Panc1 (cell line): ENCODE data around the gene SGIP1. TPM values are rescaled to one million over a fixed set of nuclear protein-coding genes. Genes with fewer than 3 reads are reported as not detected.
"Not testable (repeated sequence)": the region's sequence is repeated elsewhere in the genome, so short reads cannot be mapped to it uniquely, and the experiment has no call there.

Source experiments
- ATAC-seq: fragments of 200-7000 bp; cut with Tn5 transposase; 2 replicates; pipeline ENCODE4 v1.9.1; 2020; ENCODE audit warnings: mild to moderate bottlenecking, moderate library complexity
- BruUV-seq: library from RNA; stranded (reverse); fragments of 400-500 nt; replicated peaks from 2 replicates; lab custom pipeline; 2021; lab: Mats Ljungman, UMichigan
- CTCF ChIA-PET: fragments of 300-600 bp; sonication (Branson Sonifier 250); formaldehyde crosslinking; loops from one replicate; lab custom pipeline; 2022; ENCODE audit warnings: antibody characterized with exemption; lab: Charles Lee
- POLR2A ChIA-PET: fragments of 300-600 bp; sonication (Branson Sonifier 250); formaldehyde crosslinking; loops from one replicate; lab custom pipeline; 2022; ENCODE audit warnings: antibody characterized with exemption; lab: Charles Lee
- DNase-seq: peaks from one replicate; pipeline ENCODE4 v3.0.0-alpha.2; 2010; ENCODE audit warnings: low read depth, low spot score
- H3K27ac ChIP-seq: 2 replicates; pipeline ENCODE4 v1.5.1; 2011; ENCODE audit warnings: mild to moderate bottlenecking, low read length, inconsistent platforms
- H3K27me3 ChIP-seq: fragments of 200-500 bp; sonication (Bioruptor generic); 2 replicates; pipeline ENCODE4 v1.6.0; 2014; ENCODE audit warnings: low read length, inconsistent platforms; ENCODE audit not compliant: control insufficient read depth, insufficient read depth
- H3K36me3 ChIP-seq: fragments of 200-500 bp; sonication (Bioruptor generic); 2 replicates; pipeline ENCODE4 v1.5.1; 2014; ENCODE audit warnings: inconsistent platforms, mild to moderate bottlenecking, low read length, moderate library complexity; ENCODE audit not compliant: control insufficient read depth, insufficient read depth
- H3K4me1 ChIP-seq: 2 replicates; pipeline ENCODE4 v1.5.1; 2011; ENCODE audit warnings: inconsistent platforms, mild to moderate bottlenecking, low read length, moderate library complexity; ENCODE audit not compliant: control insufficient read depth, insufficient read depth
- H3K4me3 ChIP-seq, 2 experiments: 2 replicates each; pipeline ENCODE4 v1.5.1; 2011 to 2012; ENCODE audit warnings: low read depth in 2 of 2, low read length in 2 of 2, mild to moderate bottlenecking in 2 of 2, inconsistent platforms in 1 of 2, moderate library complexity in 1 of 2
- H3K9me3 ChIP-seq: fragments of 200-500 bp; sonication (Bioruptor generic); 2 replicates; pipeline ENCODE4 v1.5.1; 2014; ENCODE audit warnings: low read depth, mild to moderate bottlenecking, inconsistent platforms, low read length, moderate library complexity; ENCODE audit not compliant: control insufficient read depth, insufficient read depth
- CTCF ChIP-seq: fragments of 450-650 bp; IDR thresholded peaks from 2 replicates; pipeline ENCODE4 v1.5.1; 2017; ENCODE audit warnings: mild to moderate bottlenecking
- POLR2AphosphoS5 ChIP-seq: IDR thresholded peaks from 2 replicates; pipeline ENCODE4 v1.6.1; 2012; ENCODE audit warnings: mild to moderate bottlenecking, low read depth, low read length, moderate library complexity
- SIN3A ChIP-seq: IDR thresholded peaks from 2 replicates; pipeline ENCODE4 v1.6.1; 2012; ENCODE audit warnings: low read depth, mild to moderate bottlenecking, low read length, moderate library complexity, borderline replicate concordance; ENCODE audit not compliant: insufficient read depth
- TCF7L2 ChIP-seq: IDR thresholded peaks from 2 replicates; pipeline ENCODE4 v1.6.1; 2011; ENCODE audit warnings: mild to moderate bottlenecking, low read depth, low read length, inconsistent platforms
- in situ Hi-C: cut with HindIII; loops from 2 replicates; pipeline ENCODE4 v1.10.0; 2016; ENCODE audit warnings: low sequenced_read_pairs, low pct_unique_long_range_greater_than_20kb
- intact Hi-C: fragments of 100-400 bp; cut with micrococcal nuclease; formaldehyde crosslinking; loops from one replicate; pipeline ENCODE4 v1.10.0; 2022; ENCODE audit not compliant: unreplicated experiment
- total RNA-seq: library from RNA; stranded (reverse); gene quantifications from one replicate; pipeline ENCODE4 v1.2.1, GENCODE V29; 2021; ENCODE audit not compliant: unreplicated experiment
- TF ChIP-seq, protein P1 (sequence below), 2 experiments: IDR thresholded peaks; 2 replicates each; pipeline ENCODE4 v1.6.1; 2011 to 2012; ENCODE audit warnings: low read depth in 2 of 2, control low read depth in 1 of 2, low read length in 1 of 2, mild to moderate bottlenecking in 1 of 2, moderate library complexity in 1 of 2; ENCODE audit not compliant: insufficient read depth in 1 of 2

The SGIP1 gene
- total RNA-seq, 1 experiment from 2014 or later, result 1.6 TPM

DNA sequence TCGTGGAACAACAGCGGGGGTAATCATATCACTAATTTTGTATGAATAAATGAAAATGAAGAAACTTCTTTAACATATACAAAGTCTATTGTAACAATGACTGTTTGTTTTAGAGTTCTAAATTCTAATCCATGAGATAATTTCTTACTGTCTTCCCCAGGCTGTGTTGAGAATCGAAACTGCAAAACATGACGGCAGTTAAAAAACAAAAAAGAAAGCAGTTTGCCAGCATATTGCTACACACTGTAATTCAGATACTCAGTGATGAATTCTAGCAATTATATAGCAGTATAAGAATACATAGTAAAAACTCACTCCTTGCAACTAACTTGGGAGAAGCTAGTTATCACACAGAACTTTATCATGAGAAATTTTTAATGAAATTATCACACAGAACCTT lies 245.0 kb downstream of the SGIP1 start:
- intact Hi-C loops, result no loop called here
- H3K4me3 ChIP-seq, result no peak overlapping the region
- no peaks in the 10 kb centered on the region for H3K4me1 ChIP-seq
- no peak for ATAC-seq
- in situ Hi-C loops, result no loop called here
- DNase-seq, result no peak
- CTCF ChIA-PET, result no interaction called here
- no TSS peak for BruUV-seq
- POLR2A ChIA-PET, result no interaction called here
- H3K9me3 ChIP-seq, result no peaks in the 10 kb centered on the region
- H3K27me3 ChIP-seq, result peaks cover 2% of the 10 kb centered on the region; the same call in 1 of the 2 replicates
- no peak overlapping the region for H3K27ac ChIP-seq
- H3K36me3 ChIP-seq, result no peaks in the 10 kb centered on the region
- TF ChIP-seq, protein P1, sequence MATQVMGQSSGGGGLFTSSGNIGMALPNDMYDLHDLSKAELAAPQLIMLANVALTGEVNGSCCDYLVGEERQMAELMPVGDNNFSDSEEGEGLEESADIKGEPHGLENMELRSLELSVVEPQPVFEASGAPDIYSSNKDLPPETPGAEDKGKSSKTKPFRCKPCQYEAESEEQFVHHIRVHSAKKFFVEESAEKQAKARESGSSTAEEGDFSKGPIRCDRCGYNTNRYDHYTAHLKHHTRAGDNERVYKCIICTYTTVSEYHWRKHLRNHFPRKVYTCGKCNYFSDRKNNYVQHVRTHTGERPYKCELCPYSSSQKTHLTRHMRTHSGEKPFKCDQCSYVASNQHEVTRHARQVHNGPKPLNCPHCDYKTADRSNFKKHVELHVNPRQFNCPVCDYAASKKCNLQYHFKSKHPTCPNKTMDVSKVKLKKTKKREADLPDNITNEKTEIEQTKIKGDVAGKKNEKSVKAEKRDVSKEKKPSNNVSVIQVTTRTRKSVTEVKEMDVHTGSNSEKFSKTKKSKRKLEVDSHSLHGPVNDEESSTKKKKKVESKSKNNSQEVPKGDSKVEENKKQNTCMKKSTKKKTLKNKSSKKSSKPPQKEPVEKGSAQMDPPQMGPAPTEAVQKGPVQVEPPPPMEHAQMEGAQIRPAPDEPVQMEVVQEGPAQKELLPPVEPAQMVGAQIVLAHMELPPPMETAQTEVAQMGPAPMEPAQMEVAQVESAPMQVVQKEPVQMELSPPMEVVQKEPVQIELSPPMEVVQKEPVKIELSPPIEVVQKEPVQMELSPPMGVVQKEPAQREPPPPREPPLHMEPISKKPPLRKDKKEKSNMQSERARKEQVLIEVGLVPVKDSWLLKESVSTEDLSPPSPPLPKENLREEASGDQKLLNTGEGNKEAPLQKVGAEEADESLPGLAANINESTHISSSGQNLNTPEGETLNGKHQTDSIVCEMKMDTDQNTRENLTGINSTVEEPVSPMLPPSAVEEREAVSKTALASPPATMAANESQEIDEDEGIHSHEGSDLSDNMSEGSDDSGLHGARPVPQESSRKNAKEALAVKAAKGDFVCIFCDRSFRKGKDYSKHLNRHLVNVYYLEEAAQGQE (IDR thresholded peaks at IDR 0.05; ENCODE audit: insufficient read depth in 1 of 2, low read depth in 2 of 2, low read length in 1 of 2), result no peak
- TF ChIP-seq TCF7L2, result no peak
- TF ChIP-seq POLR2AphosphoS5, result no peak
- no peak for TF ChIP-seq CTCF
- TF ChIP-seq SIN3A, result no peak

GRCh38 chr1:66779475-66780078 lies 245.6 kb downstream of the SGIP1 start:
- Histone ChIP-seq H3K4me3 (no peak overlapping the region), H3K36me3 (no peaks in the 10 kb centered on the region), H3K27ac (no peak overlapping the region), H3K9me3 (no peaks in the 10 kb centered on the region), H3K27me3 (peaks cover 2% of the 10 kb centered on the region; the same call in 1 of the 2 replicates), H3K4me1 (no peaks in the 10 kb centered on the region)
- no peak for ATAC-seq
- ChIA-PET POLR2A (no interaction called here), CTCF (no interaction called here)
- in situ Hi-C loops, result no loop called here
- intact Hi-C loops, result no loop called here
- no TSS peak for BruUV-seq
- no peak for TF ChIP-seq POLR2AphosphoS5
- TF ChIP-seq SIN3A, result no peak
- TF ChIP-seq TCF7L2, result no peak
- TF ChIP-seq, protein P1 (IDR thresholded peaks at IDR 0.05; ENCODE audit: insufficient read depth in 1 of 2, low read depth in 2 of 2, low read length in 1 of 2), result no peak
- no peak for TF ChIP-seq CTCF
- DNase-seq, result no peak

GRCh38 chr1:66785800-66786199 lies 251.8 kb downstream of the SGIP1 start:
- BruUV-seq, in situ Hi-C loops, POLR2A ChIA-PET: not testable (repeated sequence)

More at GRCh38 chr1:66785800-66786199, 251.8 kb downstream of the SGIP1 start:
- H3K4me1 ChIP-seq, H3K27ac ChIP-seq, H3K36me3 ChIP-seq, intact Hi-C loops, H3K9me3 ChIP-seq, DNase-seq, CTCF ChIA-PET, ATAC-seq, H3K27me3 ChIP-seq, H3K4me3 ChIP-seq: not testable (repeated sequence)
